DND-41 (cell line): ENCODE results near the gene HAUS8.

Experiments
- ATAC-seq: fragments of 200-7000 bp; cut with Tn5 transposase; 3 replicates; pipeline ENCODE4 v1.9.1; 2021; ENCODE audit warnings: low read depth; ENCODE audit not compliant: insufficient read depth
- DNase-seq: peaks from one replicate; pipeline ENCODE4 v3.0.0-alpha.2; 2020
- H2AFZ ChIP-seq: 2 replicates; pipeline ENCODE4 v1.6.0; 2012; ENCODE audit warnings: low read depth, low read length
- H3K27ac ChIP-seq: 2 replicates; pipeline ENCODE4 v1.5.1; 2012; ENCODE audit warnings: low read length, inconsistent platforms
- H3K27me3 ChIP-seq: fragments of 200-600 bp; sonication (generic); 2 replicates; pipeline ENCODE4 v1.6.0; 2012; ENCODE audit warnings: low read length, mild to moderate bottlenecking, inconsistent platforms; ENCODE audit not compliant: insufficient read depth, poor library complexity
- H3K36me3 ChIP-seq: 2 replicates; pipeline ENCODE4 v1.5.1; 2012; ENCODE audit warnings: low read length, inconsistent platforms; ENCODE audit not compliant: insufficient read depth
- H3K4me1 ChIP-seq: 2 replicates; pipeline ENCODE4 v1.5.1; 2012; ENCODE audit warnings: mild to moderate bottlenecking, low read length; ENCODE audit not compliant: insufficient read depth
- H3K4me2 ChIP-seq: 2 replicates; pipeline ENCODE4 v1.6.0; 2012; ENCODE audit warnings: mild to moderate bottlenecking, moderate library complexity, low read length, inconsistent platforms; ENCODE audit not compliant: insufficient read depth
- H3K4me3 ChIP-seq, 2 experiments: fragments of 200-600 bp in 1 of 2; shearing (Covaris generic) in 1 of 2; 2 replicates each; pipeline ENCODE4 v1.5.1; 2012 to 2016; ENCODE audit warnings: inconsistent platforms in 2 of 2, low read length in 2 of 2, mild to moderate bottlenecking in 2 of 2, low read depth in 1 of 2, moderate library complexity in 1 of 2
- H3K79me2 ChIP-seq: 2 replicates; pipeline ENCODE4 v1.6.0; 2012; ENCODE audit warnings: low read length, inconsistent platforms; ENCODE audit not compliant: insufficient read depth
- H3K9ac ChIP-seq: 2 replicates; pipeline ENCODE4 v1.6.0; 2012; ENCODE audit warnings: low read depth, mild to moderate bottlenecking, inconsistent platforms, low read length, moderate library complexity
- H3K9me3 ChIP-seq: 2 replicates; pipeline ENCODE4 v1.5.1; 2012; ENCODE audit warnings: low read length, moderate library complexity, mild to moderate bottlenecking, inconsistent platforms; ENCODE audit not compliant: insufficient read depth, severe bottlenecking
- H4K20me1 ChIP-seq: 2 replicates; pipeline ENCODE4 v1.6.0; 2012; ENCODE audit warnings: low read length; ENCODE audit not compliant: insufficient read depth
- EZH2 ChIP-seq: IDR thresholded peaks from 3 replicates; pipeline ENCODE4 v1.6.1; 2012; ENCODE audit warnings: borderline replicate concordance, low read depth, mild to moderate bottlenecking, moderate library complexity, low read length, inconsistent platforms; ENCODE audit not compliant: severe bottlenecking
- TF ChIP-seq, protein P1 (sequence below): IDR thresholded peaks from 2 replicates; pipeline ENCODE4 v1.5.1; 2012; ENCODE audit warnings: borderline replicate concordance, low read length, moderate library complexity, mild to moderate bottlenecking; ENCODE audit not compliant: poor library complexity, severe bottlenecking; ENCODE audit errors: extremely low read depth

The HAUS8 gene

DNA sequence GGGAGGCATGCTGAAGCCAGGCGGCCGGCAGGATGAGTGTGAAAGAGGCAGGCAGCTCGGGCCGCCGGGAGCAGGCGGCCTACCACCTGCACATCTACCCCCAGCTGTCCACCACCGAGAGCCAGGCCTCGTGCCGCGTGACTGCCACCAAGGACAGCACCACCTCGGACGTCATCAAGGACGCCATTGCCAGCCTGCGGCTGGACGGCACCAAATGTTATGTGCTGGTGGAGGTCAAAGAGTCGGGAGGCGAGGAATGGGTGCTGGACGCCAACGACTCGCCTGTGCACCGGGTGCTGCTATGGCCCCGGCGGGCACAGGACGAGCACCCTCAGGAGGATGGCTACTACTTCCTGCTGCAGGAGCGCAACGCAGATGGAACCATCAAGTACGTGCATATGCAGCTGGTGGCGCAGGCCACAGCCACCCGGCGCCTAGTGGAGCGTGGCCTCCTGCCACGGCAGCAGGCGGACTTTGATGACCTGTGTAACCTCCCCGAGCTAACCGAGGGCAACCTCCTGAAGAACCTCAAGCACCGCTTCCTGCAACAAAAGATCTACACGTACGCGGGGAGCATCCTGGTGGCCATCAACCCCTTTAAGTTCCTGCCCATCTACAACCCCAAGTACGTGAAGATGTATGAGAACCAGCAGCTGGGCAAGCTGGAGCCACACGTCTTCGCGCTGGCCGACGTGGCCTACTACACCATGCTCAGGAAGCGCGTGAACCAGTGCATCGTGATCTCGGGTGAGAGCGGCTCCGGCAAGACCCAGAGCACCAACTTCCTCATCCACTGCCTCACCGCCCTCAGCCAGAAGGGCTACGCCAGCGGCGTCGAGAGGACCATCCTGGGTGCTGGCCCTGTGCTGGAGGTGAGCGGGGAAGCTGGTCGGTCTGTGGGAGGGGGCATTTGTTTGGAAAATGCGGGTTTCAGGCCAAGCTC lies 26.7 kb upstream of the HAUS8 start:
- Histone ChIP-seq H4K20me1 (peaks cover 22% of the 10 kb centered on the region), H3K36me3 (peaks cover 61% of the 10 kb centered on the region), H3K4me3 (no peak overlapping the region), H3K9me3 (peaks cover 4% of the 10 kb centered on the region), H3K4me1 (no peaks in the 10 kb centered on the region), H3K4me2 (no peak overlapping the region), H2AFZ (no peak overlapping the region), H3K27ac (no peak overlapping the region), H3K9ac (no peak overlapping the region), H3K27me3 (no peaks in the 10 kb centered on the region), H3K79me2 (peaks cover 80% of the 10 kb centered on the region)
- no peak for TF ChIP-seq EZH2
- TF ChIP-seq, protein P1, sequence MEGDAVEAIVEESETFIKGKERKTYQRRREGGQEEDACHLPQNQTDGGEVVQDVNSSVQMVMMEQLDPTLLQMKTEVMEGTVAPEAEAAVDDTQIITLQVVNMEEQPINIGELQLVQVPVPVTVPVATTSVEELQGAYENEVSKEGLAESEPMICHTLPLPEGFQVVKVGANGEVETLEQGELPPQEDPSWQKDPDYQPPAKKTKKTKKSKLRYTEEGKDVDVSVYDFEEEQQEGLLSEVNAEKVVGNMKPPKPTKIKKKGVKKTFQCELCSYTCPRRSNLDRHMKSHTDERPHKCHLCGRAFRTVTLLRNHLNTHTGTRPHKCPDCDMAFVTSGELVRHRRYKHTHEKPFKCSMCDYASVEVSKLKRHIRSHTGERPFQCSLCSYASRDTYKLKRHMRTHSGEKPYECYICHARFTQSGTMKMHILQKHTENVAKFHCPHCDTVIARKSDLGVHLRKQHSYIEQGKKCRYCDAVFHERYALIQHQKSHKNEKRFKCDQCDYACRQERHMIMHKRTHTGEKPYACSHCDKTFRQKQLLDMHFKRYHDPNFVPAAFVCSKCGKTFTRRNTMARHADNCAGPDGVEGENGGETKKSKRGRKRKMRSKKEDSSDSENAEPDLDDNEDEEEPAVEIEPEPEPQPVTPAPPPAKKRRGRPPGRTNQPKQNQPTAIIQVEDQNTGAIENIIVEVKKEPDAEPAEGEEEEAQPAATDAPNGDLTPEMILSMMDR = no peak
- DNase-seq (no peak), ATAC-seq (no peak)

DNA sequence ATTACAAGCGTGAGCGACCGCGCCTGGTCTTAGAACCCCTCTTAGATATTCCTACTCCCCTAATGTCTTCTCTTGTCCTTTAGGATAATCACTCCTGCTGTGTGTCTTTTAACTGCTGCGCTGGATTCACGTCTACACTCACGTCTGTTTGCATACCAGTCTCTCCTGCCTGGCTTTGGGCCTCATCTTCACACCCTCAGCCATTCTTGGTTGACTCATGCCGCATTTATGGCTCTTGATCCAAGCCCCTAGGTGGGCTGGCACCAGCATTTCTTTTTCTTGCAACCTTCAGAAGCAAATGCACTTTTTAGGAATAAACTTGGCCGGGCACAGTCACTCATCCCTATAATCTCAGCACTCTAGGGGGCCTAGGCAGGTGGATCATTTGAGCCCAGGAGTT lies 23.1 kb upstream of the HAUS8 start:
- H3K27ac ChIP-seq = no peak overlapping the region
- TF ChIP-seq, protein P1 = no peak
- TF ChIP-seq EZH2 = no peak
- peaks cover 4% of the 10 kb centered on the region for H3K9me3 ChIP-seq
- H2AFZ ChIP-seq = no peak overlapping the region
- ATAC-seq (no peak), DNase-seq (no peak)
- H3K4me3 ChIP-seq = no peak overlapping the region
- no peaks in the 10 kb centered on the region for H3K4me1 ChIP-seq
- peaks cover 23% of the 10 kb centered on the region; the same call in 1 of the 2 replicates for H4K20me1 ChIP-seq
- H3K36me3 ChIP-seq = peaks cover 33% of the 10 kb centered on the region
- H3K27me3 ChIP-seq = no peaks in the 10 kb centered on the region
- H3K4me2 ChIP-seq = no peak overlapping the region
- peaks cover 89% of the 10 kb centered on the region for H3K79me2 ChIP-seq
- no peak overlapping the region for H3K9ac ChIP-seq

DNA sequence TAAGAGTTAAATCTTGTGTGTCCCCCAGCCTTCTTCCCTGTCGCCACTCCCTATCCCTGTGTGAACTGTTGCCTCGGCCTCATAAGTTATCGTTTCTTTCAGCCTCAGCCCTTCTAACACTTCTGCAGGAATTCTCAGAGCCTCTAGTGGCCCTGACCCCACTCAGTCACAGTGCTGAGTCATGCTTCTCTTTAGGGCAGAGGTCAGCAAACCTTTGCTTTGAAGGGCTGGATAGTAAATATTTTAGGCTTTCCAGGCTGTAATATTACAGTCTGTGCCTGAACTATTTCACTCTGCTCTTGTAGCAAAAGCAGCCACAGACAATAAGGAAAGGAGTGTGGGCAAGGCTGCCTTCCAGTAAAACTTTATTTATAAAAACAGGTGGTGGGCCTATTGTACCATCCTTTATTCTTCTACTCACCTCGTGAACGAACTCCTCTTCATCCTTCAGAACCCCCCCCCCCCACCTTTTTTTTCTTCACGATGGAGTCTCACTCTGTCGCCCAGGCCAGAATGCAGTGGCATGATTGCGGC lies 22.4 kb upstream of the HAUS8 start:
- no peak for ATAC-seq
- Histone ChIP-seq H3K9me3 (peaks cover 4% of the 10 kb centered on the region), H3K27ac (no peak overlapping the region; the same call in 1 of the 2 replicates), H3K36me3 (peaks cover 26% of the 10 kb centered on the region), H3K79me2 (peaks cover 89% of the 10 kb centered on the region), H3K4me3 (no peak overlapping the region), H3K4me2 (no peak overlapping the region), H3K27me3 (no peaks in the 10 kb centered on the region), H4K20me1 (peaks cover 29% of the 10 kb centered on the region; the same call in 1 of the 2 replicates), H3K9ac (no peak overlapping the region), H3K4me1 (no peaks in the 10 kb centered on the region), H2AFZ (no peak overlapping the region)
- DNase-seq = no peak
- TF ChIP-seq EZH2 = no peak
- TF ChIP-seq, protein P1 = no peak
